K562 (cell line): Measurements from ENCODE around the gene FBXL3.

Source experiments
- XRCC3 ChIP-seq: fragments of 450-650 bp; IDR thresholded peaks from 2 replicates; pipeline ENCODE4 v1.6.1; 2017; ENCODE audit warnings: mild to moderate bottlenecking, moderate library complexity
- TF ChIP-seq, protein P1 (sequence below), 3 experiments: IDR thresholded peaks in 2 of 3; conservative IDR thresholded peaks in 1 of 3; 2 replicates each; pipeline ENCODE4 v1.5.1; 2011 to 2012; ENCODE audit warnings: low read length in 3 of 3, mild to moderate bottlenecking in 3 of 3, control low read depth in 2 of 3, improper control_type of control experiment in 1 of 3, inconsistent platforms in 1 of 3, low read depth in 1 of 3, mixed read lengths in 1 of 3, moderate library complexity in 1 of 3; ENCODE audit not compliant: insufficient read depth in 2 of 3

GRCh38 chr13:77053192-77053591 lies 26.2 kb upstream of the FBXL3 start:
- TF ChIP-seq, protein P1, sequence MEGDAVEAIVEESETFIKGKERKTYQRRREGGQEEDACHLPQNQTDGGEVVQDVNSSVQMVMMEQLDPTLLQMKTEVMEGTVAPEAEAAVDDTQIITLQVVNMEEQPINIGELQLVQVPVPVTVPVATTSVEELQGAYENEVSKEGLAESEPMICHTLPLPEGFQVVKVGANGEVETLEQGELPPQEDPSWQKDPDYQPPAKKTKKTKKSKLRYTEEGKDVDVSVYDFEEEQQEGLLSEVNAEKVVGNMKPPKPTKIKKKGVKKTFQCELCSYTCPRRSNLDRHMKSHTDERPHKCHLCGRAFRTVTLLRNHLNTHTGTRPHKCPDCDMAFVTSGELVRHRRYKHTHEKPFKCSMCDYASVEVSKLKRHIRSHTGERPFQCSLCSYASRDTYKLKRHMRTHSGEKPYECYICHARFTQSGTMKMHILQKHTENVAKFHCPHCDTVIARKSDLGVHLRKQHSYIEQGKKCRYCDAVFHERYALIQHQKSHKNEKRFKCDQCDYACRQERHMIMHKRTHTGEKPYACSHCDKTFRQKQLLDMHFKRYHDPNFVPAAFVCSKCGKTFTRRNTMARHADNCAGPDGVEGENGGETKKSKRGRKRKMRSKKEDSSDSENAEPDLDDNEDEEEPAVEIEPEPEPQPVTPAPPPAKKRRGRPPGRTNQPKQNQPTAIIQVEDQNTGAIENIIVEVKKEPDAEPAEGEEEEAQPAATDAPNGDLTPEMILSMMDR (IDR thresholded peaks at IDR 0.05 in 2 of 3, conservative IDR thresholded peaks at IDR 0.05 in 1 of 3; ENCODE audit: insufficient read depth in 2 of 3, low read depth in 1 of 3, low read length in 3 of 3) = no peak
- no peak for TF ChIP-seq XRCC3
